HCT116 (cell line): Measurements from ENCODE around the gene CYBA. TPM values are rescaled to one million over a fixed set of nuclear protein-coding genes. Genes with fewer than 3 reads are reported as not detected.

Experiments
- ATAC-seq: fragments of 200-7000 bp; cut with Tn5 transposase; 2 replicates; pipeline ENCODE4 v1.9.1; 2020; ENCODE audit warnings: mild to moderate bottlenecking, moderate library complexity
- BruUV-seq: library from RNA; stranded (reverse); fragments of 400-500 nt; replicated peaks from 2 replicates; lab custom pipeline; 2021; lab: Mats Ljungman, UMichigan
- CTCF ChIA-PET: fragments of 300-600 bp; sonication (Branson Sonifier 250); formaldehyde crosslinking; loops from one replicate; lab custom pipeline; 2021; ENCODE audit warnings: antibody characterized with exemption; lab: Charles Lee
- POLR2A ChIA-PET: fragments of 300-600, 350-600 bp; sonication (Branson Sonifier 250); formaldehyde crosslinking; loops from one replicate; lab custom pipeline; 2021; ENCODE audit warnings: antibody characterized with exemption; lab: Charles Lee
- RAD21 ChIA-PET, 2 experiments: fragments of 300-600 bp; sonication (Branson Sonifier 250); formaldehyde crosslinking; loops; one replicate each; lab custom pipeline; 2023; ENCODE audit warnings: low total read pairs in 2 of 2; ENCODE audit not compliant: uncharacterized antibody in 2 of 2, unreplicated experiment in 2 of 2, low non-redundant PET in 1 of 2; lab: Charles Lee
- DNase-seq: peaks from one replicate; pipeline ENCODE4 v3.0.0-alpha.2; 2010; ENCODE audit warnings: low read depth, low spot score
- H2AFZ ChIP-seq: fragments of 200-600 bp; shearing (Covaris generic), sonication (generic); 2 replicates; pipeline ENCODE4 v1.6.1; 2017; ENCODE audit warnings: low read depth, mixed run types, mixed read lengths, antibody characterized with exemption, low read length; ENCODE audit not compliant: poor library complexity, severe bottlenecking
- H3K27ac ChIP-seq: 2 replicates; pipeline ENCODE4 v1.5.1; 2012; ENCODE audit warnings: low read depth, low read length
- H3K27me3 ChIP-seq: fragments of 200-600 bp; sonication (generic); 2 replicates; pipeline ENCODE4 v1.6.1; 2016; ENCODE audit warnings: mixed run types, low read length, mixed read lengths; ENCODE audit not compliant: insufficient read depth
- H3K36me3 ChIP-seq, 2 experiments: fragments of 200-500 bp in 1 of 2; fragments of 200-600 bp in 1 of 2; sonication (Bioruptor generic) in 1 of 2; sonication (generic) in 1 of 2; 2 replicates each; pipeline versions ENCODE4 v1.5.1 to v1.6.1; 2014 to 2016; ENCODE audit warnings: low read length in 2 of 2, inconsistent platforms in 1 of 2, mixed read lengths in 1 of 2, mixed run types in 1 of 2; ENCODE audit not compliant: insufficient read depth in 2 of 2, control insufficient read depth in 1 of 2
- H3K4me1 ChIP-seq, 2 experiments: fragments of 200-600 bp in 1 of 2; sonication (generic) in 1 of 2; 2 replicates each; pipeline versions ENCODE4 v1.5.1 to v1.6.1; 2012 to 2017; ENCODE audit warnings: low read length in 2 of 2, inconsistent platforms in 1 of 2, mild to moderate bottlenecking in 1 of 2, mixed read lengths in 1 of 2, mixed run types in 1 of 2, moderate library complexity in 1 of 2; ENCODE audit not compliant: insufficient read depth in 2 of 2, control insufficient read depth in 1 of 2
- H3K4me2 ChIP-seq: fragments of 200-600 bp; sonication (generic); 2 replicates; pipeline ENCODE4 v1.6.1; 2017; ENCODE audit warnings: mixed run types, low read length, mixed read lengths
- H3K4me3 ChIP-seq, 2 experiments: fragments of 200-600 bp in 1 of 2; sonication (generic) in 1 of 2; replicated peaks in 1 of 2; 2 replicates each; pipeline ENCODE4 v1.5.1; 2011 to 2016; ENCODE audit warnings: low read length in 2 of 2, control low read depth in 1 of 2, low read depth in 1 of 2, mild to moderate bottlenecking in 1 of 2, mixed read lengths in 1 of 2, mixed run types in 1 of 2
- H3K79me2 ChIP-seq: fragments of 200-600 bp; sonication (generic); 2 replicates; pipeline ENCODE4 v1.6.1; 2017; ENCODE audit warnings: mild to moderate bottlenecking, mixed run types, low read length, moderate library complexity, mixed read lengths; ENCODE audit not compliant: insufficient read depth
- H3K9ac ChIP-seq: fragments of 200-600 bp; sonication (generic); 2 replicates; pipeline ENCODE4 v1.6.1; 2016; ENCODE audit warnings: low read length, mixed read lengths
- H3K9me2 ChIP-seq: fragments of 200-600 bp; sonication (generic), shearing (Covaris generic); 2 replicates; pipeline ENCODE4 v1.6.1; 2017; ENCODE audit warnings: mixed run types, mild to moderate bottlenecking, moderate library complexity; ENCODE audit not compliant: insufficient read depth
- H3K9me3 ChIP-seq, 2 experiments: fragments of 200-500 bp in 1 of 2; fragments of 200-600 bp in 1 of 2; sonication (Bioruptor generic) in 1 of 2; sonication (generic) in 1 of 2; 2 replicates each; pipeline ENCODE4 v1.6.1; 2014 to 2017; ENCODE audit warnings: low read length in 2 of 2, mixed read lengths in 2 of 2, inconsistent platforms in 1 of 2, low read depth in 1 of 2, mild to moderate bottlenecking in 1 of 2, mixed run types in 1 of 2, moderate library complexity in 1 of 2; ENCODE audit not compliant: control insufficient read depth in 1 of 2, insufficient read depth in 1 of 2
- H4K20me1 ChIP-seq: fragments of 200-600 bp; sonication (generic), shearing (Covaris generic); 2 replicates; pipeline ENCODE4 v1.6.1; 2017; ENCODE audit warnings: mixed run types, mild to moderate bottlenecking, moderate library complexity; ENCODE audit not compliant: insufficient read depth
- ATF3 ChIP-seq: IDR thresholded peaks from 2 replicates; pipeline ENCODE4 v1.6.1; 2012
- CEBPB ChIP-seq: IDR thresholded peaks from 2 replicates; pipeline ENCODE4 v1.6.1; 2012; ENCODE audit warnings: low read depth
- ELF1 ChIP-seq: IDR thresholded peaks from 2 replicates; pipeline ENCODE4 v1.6.1; 2012; ENCODE audit warnings: low read depth, borderline replicate concordance
- EZH2 ChIP-seq: fragments of 200-600 bp; sonication (generic); IDR thresholded peaks from 2 replicates; pipeline ENCODE4 v1.6.1; 2017; ENCODE audit warnings: antibody characterized with exemption, mixed run types
- FOSL1 ChIP-seq: IDR thresholded peaks from 2 replicates; pipeline ENCODE4 v1.6.1; 2012; ENCODE audit warnings: low read depth
- JUND ChIP-seq: IDR thresholded peaks from 2 replicates; pipeline ENCODE4 v1.6.1; 2012
- POLR2AphosphoS5 ChIP-seq: IDR thresholded peaks from 2 replicates; pipeline ENCODE4 v1.6.1; 2011; ENCODE audit warnings: mild to moderate bottlenecking, low read depth, low read length, moderate library complexity
- REST ChIP-seq: IDR thresholded peaks from 2 replicates; pipeline ENCODE4 v1.6.1; 2012; ENCODE audit warnings: low read depth
- SIN3A ChIP-seq: IDR thresholded peaks from 2 replicates; pipeline ENCODE4 v1.6.1; 2012; ENCODE audit warnings: low read depth
- SP1 ChIP-seq: IDR thresholded peaks from 2 replicates; pipeline ENCODE4 v1.6.1; 2012; ENCODE audit warnings: low read depth
- SRF ChIP-seq: IDR thresholded peaks from 2 replicates; pipeline ENCODE4 v1.6.1; 2012; ENCODE audit warnings: low read depth
- TCF7L2 ChIP-seq: IDR thresholded peaks from 2 replicates; pipeline ENCODE4 v1.7.0; 2011; ENCODE audit warnings: borderline replicate concordance, inconsistent platforms; ENCODE audit not compliant: insufficient read depth, insufficient read length; ENCODE audit errors: extremely low read depth
- YY1 ChIP-seq: IDR thresholded peaks from 2 replicates; pipeline ENCODE4 v1.6.1; 2011; ENCODE audit warnings: low read length, low read depth, moderate library complexity, mild to moderate bottlenecking; ENCODE audit not compliant: insufficient replicate concordance; ENCODE audit errors: extremely low read depth
- ZBTB33 ChIP-seq: IDR thresholded peaks from 2 replicates; pipeline ENCODE4 v1.6.1; 2011; ENCODE audit warnings: mild to moderate bottlenecking, low read length, moderate library complexity; ENCODE audit not compliant: insufficient replicate concordance; ENCODE audit errors: extremely low read depth
- ZNF274 ChIP-seq: fragments of 200-500 bp; sonication (Bioruptor generic); IDR thresholded peaks from 2 replicates; pipeline ENCODE4 v1.6.1; 2014; ENCODE audit warnings: mild to moderate bottlenecking, low read depth, low read length, inconsistent platforms
- intact Hi-C: fragments of 100-400 bp; cut with micrococcal nuclease; formaldehyde crosslinking; loops from 2 replicates; pipeline ENCODE4 v1.10.0; 2022
- total RNA-seq: library from RNA; stranded (reverse); gene quantifications from one replicate; pipeline ENCODE4 v1.2.1, GENCODE V29; 2021; ENCODE audit not compliant: unreplicated experiment

The CYBA gene
- total RNA-seq, 1 experiment from 2014 or later = 321 TPM

- Histone ChIP-seq H3K27ac (no peak overlapping the region), H3K9me3 (no peaks in the 10 kb centered on the region), H3K79me2 (peaks cover 85% of the 10 kb centered on the region), H3K27me3 (no peaks in the 10 kb centered on the region), H4K20me1 (peaks cover 9% of the 10 kb centered on the region; the same call in 1 of the 2 replicates), H3K9ac (no peak overlapping the region), H3K9me2 (no peaks in the 10 kb centered on the region), H2AFZ (no peak overlapping the region), H3K4me3 (no peak overlapping the region), H3K4me2 (no peak overlapping the region), H3K36me3 (peaks cover 19 to 37% of the 10 kb centered on the region in 2 experiments; a peak in 3 of 4 replicates), H3K4me1 (no peaks in the 10 kb centered on the region)
- DNase-seq = no peak
- RAD21 ChIA-PET = no interaction called here
- CTCF ChIA-PET = no interaction called here
- no peak for TF ChIP-seq SIN3A
- TF ChIP-seq SRF = no peak
- no peak for TF ChIP-seq TCF7L2
- TF ChIP-seq ELF1 = no peak
- TF ChIP-seq YY1 = no peak
- TF ChIP-seq ATF3 = no peak
- TF ChIP-seq FOSL1 = no peak
- TF ChIP-seq SP1 = no peak
- no peak for TF ChIP-seq JUND
- TF ChIP-seq ZBTB33 = no peak
- no peak for TF ChIP-seq REST
- no peak for TF ChIP-seq POLR2AphosphoS5
- no peak for TF ChIP-seq ZNF274
- no peak for TF ChIP-seq EZH2
- no peak for TF ChIP-seq CEBPB
- intact Hi-C loops = no loop called here
- no TSS peak for BruUV-seq
- POLR2A ChIA-PET = no interaction called here
- ATAC-seq = no peak
Measured at GRCh38 chr16:88616736-88617135, 34.1 kb downstream of the CYBA start.
